DND-41 (cell line): Measurements from ENCODE around the gene SLITRK4.

Experiments used
- ATAC-seq: fragments of 200-7000 bp; cut with Tn5 transposase; 3 replicates; pipeline ENCODE4 v1.9.1; 2021; ENCODE audit warnings: low read depth; ENCODE audit not compliant: insufficient read depth
- DNase-seq: peaks from one replicate; pipeline ENCODE4 v3.0.0-alpha.2; 2020
- H2AFZ ChIP-seq: 2 replicates; pipeline ENCODE4 v1.6.0; 2012; ENCODE audit warnings: low read depth, low read length
- H3K27ac ChIP-seq: 2 replicates; pipeline ENCODE4 v1.5.1; 2012; ENCODE audit warnings: low read length, inconsistent platforms
- H3K27me3 ChIP-seq: fragments of 200-600 bp; sonication (generic); 2 replicates; pipeline ENCODE4 v1.6.0; 2012; ENCODE audit warnings: low read length, mild to moderate bottlenecking, inconsistent platforms; ENCODE audit not compliant: insufficient read depth, poor library complexity
- H3K36me3 ChIP-seq: 2 replicates; pipeline ENCODE4 v1.5.1; 2012; ENCODE audit warnings: low read length, inconsistent platforms; ENCODE audit not compliant: insufficient read depth
- H3K4me1 ChIP-seq: 2 replicates; pipeline ENCODE4 v1.5.1; 2012; ENCODE audit warnings: mild to moderate bottlenecking, low read length; ENCODE audit not compliant: insufficient read depth
- H3K4me2 ChIP-seq: 2 replicates; pipeline ENCODE4 v1.6.0; 2012; ENCODE audit warnings: mild to moderate bottlenecking, moderate library complexity, low read length, inconsistent platforms; ENCODE audit not compliant: insufficient read depth
- H3K4me3 ChIP-seq, 2 experiments: fragments of 200-600 bp in 1 of 2; shearing (Covaris generic) in 1 of 2; 2 replicates each; pipeline ENCODE4 v1.5.1; 2012 to 2016; ENCODE audit warnings: inconsistent platforms in 2 of 2, low read length in 2 of 2, mild to moderate bottlenecking in 2 of 2, low read depth in 1 of 2, moderate library complexity in 1 of 2
- H3K79me2 ChIP-seq: 2 replicates; pipeline ENCODE4 v1.6.0; 2012; ENCODE audit warnings: low read length, inconsistent platforms; ENCODE audit not compliant: insufficient read depth
- H3K9ac ChIP-seq: 2 replicates; pipeline ENCODE4 v1.6.0; 2012; ENCODE audit warnings: low read depth, mild to moderate bottlenecking, inconsistent platforms, low read length, moderate library complexity
- H3K9me3 ChIP-seq: 2 replicates; pipeline ENCODE4 v1.5.1; 2012; ENCODE audit warnings: low read length, moderate library complexity, mild to moderate bottlenecking, inconsistent platforms; ENCODE audit not compliant: insufficient read depth, severe bottlenecking
- H4K20me1 ChIP-seq: 2 replicates; pipeline ENCODE4 v1.6.0; 2012; ENCODE audit warnings: low read length; ENCODE audit not compliant: insufficient read depth
- EZH2 ChIP-seq: IDR thresholded peaks from 3 replicates; pipeline ENCODE4 v1.6.1; 2012; ENCODE audit warnings: borderline replicate concordance, low read depth, mild to moderate bottlenecking, moderate library complexity, low read length, inconsistent platforms; ENCODE audit not compliant: severe bottlenecking
- TF ChIP-seq, protein P1 (sequence below): IDR thresholded peaks from 2 replicates; pipeline ENCODE4 v1.5.1; 2012; ENCODE audit warnings: borderline replicate concordance, low read length, moderate library complexity, mild to moderate bottlenecking; ENCODE audit not compliant: poor library complexity, severe bottlenecking; ENCODE audit errors: extremely low read depth

Gene SLITRK4

GRCh38 chrX:143648705-143649104, 12.8 kb upstream of the SLITRK4 start:
- H3K9ac ChIP-seq, result no peak overlapping the region
- no peak for ATAC-seq
- H3K79me2 ChIP-seq, result no peaks in the 10 kb centered on the region
- no peaks in the 10 kb centered on the region for H3K4me1 ChIP-seq
- no peak for DNase-seq
- no peaks in the 10 kb centered on the region for H3K27me3 ChIP-seq
- no peak for TF ChIP-seq EZH2
- TF ChIP-seq, protein P1, sequence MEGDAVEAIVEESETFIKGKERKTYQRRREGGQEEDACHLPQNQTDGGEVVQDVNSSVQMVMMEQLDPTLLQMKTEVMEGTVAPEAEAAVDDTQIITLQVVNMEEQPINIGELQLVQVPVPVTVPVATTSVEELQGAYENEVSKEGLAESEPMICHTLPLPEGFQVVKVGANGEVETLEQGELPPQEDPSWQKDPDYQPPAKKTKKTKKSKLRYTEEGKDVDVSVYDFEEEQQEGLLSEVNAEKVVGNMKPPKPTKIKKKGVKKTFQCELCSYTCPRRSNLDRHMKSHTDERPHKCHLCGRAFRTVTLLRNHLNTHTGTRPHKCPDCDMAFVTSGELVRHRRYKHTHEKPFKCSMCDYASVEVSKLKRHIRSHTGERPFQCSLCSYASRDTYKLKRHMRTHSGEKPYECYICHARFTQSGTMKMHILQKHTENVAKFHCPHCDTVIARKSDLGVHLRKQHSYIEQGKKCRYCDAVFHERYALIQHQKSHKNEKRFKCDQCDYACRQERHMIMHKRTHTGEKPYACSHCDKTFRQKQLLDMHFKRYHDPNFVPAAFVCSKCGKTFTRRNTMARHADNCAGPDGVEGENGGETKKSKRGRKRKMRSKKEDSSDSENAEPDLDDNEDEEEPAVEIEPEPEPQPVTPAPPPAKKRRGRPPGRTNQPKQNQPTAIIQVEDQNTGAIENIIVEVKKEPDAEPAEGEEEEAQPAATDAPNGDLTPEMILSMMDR, result peak; percentile 14
- H3K36me3 ChIP-seq, result no peaks in the 10 kb centered on the region
- H3K27ac ChIP-seq, result no peak overlapping the region
- H3K4me3 ChIP-seq, result no peak overlapping the region
- H2AFZ ChIP-seq, result no peak overlapping the region
- H3K9me3 ChIP-seq, result no peaks in the 10 kb centered on the region
- no peak overlapping the region for H3K4me2 ChIP-seq
- H4K20me1 ChIP-seq, result no peaks in the 10 kb centered on the region

DNA sequence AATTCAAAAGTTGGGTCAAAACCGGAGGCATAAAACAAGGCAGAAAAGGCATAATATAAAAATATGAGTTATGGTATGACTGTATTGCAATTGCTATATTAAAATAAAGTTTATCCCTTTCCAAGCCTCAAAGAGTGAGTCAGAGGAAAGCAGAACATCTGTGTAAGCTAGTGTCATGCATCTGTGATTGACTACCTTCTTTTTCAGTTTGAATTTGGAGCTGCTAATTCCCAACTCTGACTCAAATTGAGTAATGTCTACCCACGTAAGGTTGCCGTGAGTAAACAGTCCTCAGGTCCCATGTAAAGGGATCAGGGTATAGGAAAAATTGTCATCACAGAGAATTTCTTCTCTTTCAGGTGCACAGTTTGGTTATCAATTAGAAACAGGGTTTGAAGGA, 6.5 kb upstream of the SLITRK4 start:
- H3K27me3 ChIP-seq, result no peaks in the 10 kb centered on the region
- no peak for DNase-seq
- H3K9ac ChIP-seq, result no peak overlapping the region
- no peak for ATAC-seq
- no peaks in the 10 kb centered on the region for H3K4me1 ChIP-seq
- no peaks in the 10 kb centered on the region for H3K36me3 ChIP-seq
- H3K79me2 ChIP-seq, result no peaks in the 10 kb centered on the region
- no peak overlapping the region for H3K4me3 ChIP-seq
- no peak overlapping the region for H3K27ac ChIP-seq
- no peaks in the 10 kb centered on the region for H3K9me3 ChIP-seq
- no peak overlapping the region for H3K4me2 ChIP-seq
- H4K20me1 ChIP-seq, result no peaks in the 10 kb centered on the region
- TF ChIP-seq EZH2, result no peak
- no peak overlapping the region for H2AFZ ChIP-seq

GRCh38 chrX:143636831-143637230, 930 bp upstream of the SLITRK4 start:
- TF ChIP-seq, protein P1, result no peak
- no peak overlapping the region for H3K9ac ChIP-seq
- ATAC-seq, result no peak
- no peak for DNase-seq
- H3K4me2 ChIP-seq, result no peak overlapping the region
- H3K9me3 ChIP-seq, result no peaks in the 10 kb centered on the region
- H2AFZ ChIP-seq, result no peak overlapping the region
- H3K27me3 ChIP-seq, result no peaks in the 10 kb centered on the region
- no peaks in the 10 kb centered on the region for H3K36me3 ChIP-seq
- no peak overlapping the region for H3K27ac ChIP-seq
- H3K4me3 ChIP-seq, result no peak overlapping the region
- no peaks in the 10 kb centered on the region for H4K20me1 ChIP-seq
- H3K4me1 ChIP-seq, result no peaks in the 10 kb centered on the region
- H3K79me2 ChIP-seq, result no peaks in the 10 kb centered on the region

DNA sequence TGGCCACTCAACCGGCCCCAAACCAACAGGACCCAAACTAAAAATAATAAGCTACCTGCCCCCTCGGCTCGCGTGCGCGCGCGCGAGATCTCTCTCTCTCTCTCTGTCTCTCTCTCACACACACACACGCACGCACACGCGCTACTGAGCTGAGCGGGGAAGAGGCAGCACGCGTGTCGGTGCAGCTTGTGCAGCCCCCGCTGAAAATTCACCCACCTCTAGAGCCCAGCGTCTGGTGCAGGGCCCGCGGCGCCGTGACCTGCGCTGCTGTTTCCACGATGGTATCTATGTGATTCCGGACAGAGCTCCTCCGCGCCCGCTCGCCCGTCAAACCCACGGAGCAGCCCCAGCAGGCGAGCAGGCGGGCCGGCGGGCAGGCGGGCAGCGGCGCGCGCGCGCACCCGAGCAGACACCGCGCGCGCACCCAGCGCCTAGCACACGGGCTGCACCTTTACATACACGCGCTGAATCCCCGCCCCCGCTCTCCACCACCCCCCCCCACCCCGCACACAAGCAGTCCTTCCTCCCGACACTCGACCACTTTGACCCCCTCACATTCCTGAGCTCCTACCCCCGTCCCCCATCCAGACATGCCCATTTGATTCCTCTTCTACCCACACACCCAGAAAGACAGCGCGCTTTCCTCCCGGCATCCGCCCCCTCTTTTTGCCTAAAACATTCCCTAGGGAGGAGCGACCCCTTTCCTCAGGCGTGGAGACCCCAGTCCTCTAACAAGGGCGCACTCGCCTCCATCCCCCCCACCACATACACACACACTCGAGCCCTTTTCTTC, 1.0 kb downstream of the SLITRK4 start:
- no peak for TF ChIP-seq EZH2
- TF ChIP-seq, protein P1, result no peak
- Histone ChIP-seq H3K9ac (no peak overlapping the region), H3K4me2 (no peak overlapping the region), H3K4me3 (no peak overlapping the region), H4K20me1 (no peaks in the 10 kb centered on the region), H3K27me3 (no peaks in the 10 kb centered on the region), H3K9me3 (no peaks in the 10 kb centered on the region), H2AFZ (no peak overlapping the region), H3K79me2 (no peaks in the 10 kb centered on the region), H3K4me1 (no peaks in the 10 kb centered on the region), H3K27ac (no peak overlapping the region), H3K36me3 (no peaks in the 10 kb centered on the region)
- DNase-seq (no peak), ATAC-seq (no peak)
